Daoy (cell line): ENCODE measurements around the gene C11orf54. TPM values are rescaled to one million over a fixed set of nuclear protein-coding genes. Genes with fewer than 3 reads are reported as not detected.
A peak's percentile ranks its signal among the peaks of the same experiment; 100 is the strongest.
"Not testable (repeated sequence)": the region's sequence is repeated elsewhere in the genome, so short reads cannot be mapped to it uniquely, and the experiment has no call there.

ENCODE experiments used
- DNase-seq: peaks from one replicate; pipeline ENCODE4 v3.0.0-alpha.2; 2015; ENCODE audit warnings: low read depth
- total RNA-seq: library from RNA; depleted of rRNA; stranded (reverse); fragments of >200 nt; shearing (Covaris generic); gene quantifications from 2 replicates; pipeline ENCODE4 v1.2.3, GENCODE V29; 2014

C11orf54 gene
- total RNA-seq, 1 experiment from 2014 or later = 18.2 TPM

DNA sequence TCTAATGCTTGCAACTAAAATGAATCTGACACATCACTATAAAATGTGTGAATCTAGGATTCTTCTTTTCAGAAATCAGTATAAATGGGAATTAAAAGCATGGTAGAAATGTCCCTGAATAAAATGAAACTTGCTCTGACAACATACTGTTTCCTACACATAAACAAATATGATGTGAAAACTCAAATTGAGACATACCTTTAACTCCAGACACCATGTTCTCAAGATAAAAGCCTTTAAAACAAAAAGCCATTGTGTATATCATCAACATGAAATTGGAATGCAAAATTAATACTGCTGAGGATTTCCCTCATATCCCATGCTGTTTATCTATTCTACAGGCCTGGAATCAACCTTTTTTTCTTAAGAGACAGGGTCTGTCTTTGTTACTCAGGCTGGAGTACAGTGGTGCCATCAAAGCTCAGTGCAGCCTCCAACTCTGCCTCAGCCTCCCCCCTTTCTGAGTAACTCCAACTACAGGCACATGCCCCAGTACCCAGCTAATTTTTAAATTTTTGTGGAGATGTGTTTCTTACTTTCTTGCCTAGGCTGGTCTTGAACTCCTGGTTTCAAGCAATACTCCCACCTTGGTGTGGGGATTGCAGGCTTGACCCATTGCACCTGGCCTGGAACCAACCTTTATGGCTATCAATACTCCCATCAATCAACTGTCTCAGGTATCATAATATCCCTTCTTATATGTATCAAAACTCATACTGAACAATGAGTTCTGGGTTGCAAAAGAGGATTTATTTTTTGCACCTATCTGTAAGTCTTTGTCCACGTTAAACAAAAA is 6.8 kb upstream of the C11orf54 start:
- DNase-seq = no peak

DNA sequence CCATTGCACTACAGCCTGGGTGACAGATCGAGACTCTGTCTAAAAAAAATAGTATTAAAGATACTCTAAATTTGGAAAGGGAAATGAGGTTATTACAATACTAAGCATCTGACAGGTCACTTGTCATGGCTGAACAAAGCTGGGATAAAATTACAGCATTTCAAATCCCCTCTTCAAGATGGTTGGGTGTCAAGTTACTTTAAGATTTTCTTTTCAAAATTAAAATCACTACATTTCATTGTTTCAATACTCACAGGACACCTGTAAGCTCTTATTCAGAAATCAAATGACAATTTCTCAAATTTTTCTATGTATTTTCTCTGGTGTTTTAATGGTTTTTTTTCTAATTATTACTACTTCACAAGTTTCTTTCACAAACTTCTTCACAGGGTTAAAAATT is 5.8 kb upstream of the C11orf54 start:
- DNase-seq = no peak

DNA sequence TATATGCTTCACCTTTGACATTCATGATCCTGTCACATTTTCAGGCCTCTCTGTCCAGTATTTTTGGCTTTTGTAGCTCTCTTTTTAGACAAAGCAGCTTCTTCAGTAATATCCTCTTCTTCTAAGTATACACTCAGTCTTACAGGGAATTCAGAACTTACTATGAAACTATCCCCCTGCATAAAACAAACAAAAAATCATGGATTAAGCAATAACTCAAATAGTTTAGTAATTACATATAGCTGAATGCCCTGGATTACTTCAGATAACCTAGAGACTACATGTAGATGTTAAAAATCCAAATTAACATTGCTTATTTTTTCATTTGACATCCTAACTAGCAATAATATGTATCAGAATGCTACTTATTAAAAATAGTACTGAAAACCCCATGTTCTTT is 5.3 kb upstream of the C11orf54 start:
- no peak for DNase-seq

DNA sequence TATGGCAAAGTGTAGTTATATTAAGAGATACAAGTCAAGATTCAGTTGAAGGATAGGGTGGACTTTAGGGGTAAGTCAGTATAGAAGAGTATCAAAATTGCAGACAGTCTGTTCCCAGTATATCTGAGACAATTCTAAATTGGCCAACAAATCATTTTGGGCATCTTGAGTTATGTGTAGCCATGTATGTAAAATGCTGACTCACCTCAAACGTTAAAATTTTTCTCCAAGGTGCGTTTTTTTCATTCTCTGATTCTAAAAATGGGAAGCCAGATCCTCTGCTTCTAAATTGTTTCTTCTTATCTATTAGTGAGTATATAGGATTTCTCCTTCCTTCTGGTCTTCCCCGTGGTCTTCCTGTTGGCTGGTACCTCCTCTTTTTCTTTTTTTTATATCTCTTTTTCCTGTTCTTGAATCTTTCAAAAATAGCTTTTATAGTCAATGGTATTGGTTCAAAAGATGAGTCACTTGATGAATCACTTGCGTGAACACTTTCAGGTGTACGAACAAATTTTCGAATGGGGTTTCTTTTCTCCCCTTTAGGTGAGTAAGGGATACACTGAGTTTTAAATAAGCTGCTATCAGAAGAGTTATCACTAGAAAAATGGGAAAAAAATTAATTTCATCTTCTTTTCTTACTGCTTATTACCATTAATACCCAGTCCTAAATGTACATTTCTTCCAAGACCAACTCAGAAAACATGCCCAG is 3.4 kb upstream of the C11orf54 start:
- DNase-seq = no peak

DNA sequence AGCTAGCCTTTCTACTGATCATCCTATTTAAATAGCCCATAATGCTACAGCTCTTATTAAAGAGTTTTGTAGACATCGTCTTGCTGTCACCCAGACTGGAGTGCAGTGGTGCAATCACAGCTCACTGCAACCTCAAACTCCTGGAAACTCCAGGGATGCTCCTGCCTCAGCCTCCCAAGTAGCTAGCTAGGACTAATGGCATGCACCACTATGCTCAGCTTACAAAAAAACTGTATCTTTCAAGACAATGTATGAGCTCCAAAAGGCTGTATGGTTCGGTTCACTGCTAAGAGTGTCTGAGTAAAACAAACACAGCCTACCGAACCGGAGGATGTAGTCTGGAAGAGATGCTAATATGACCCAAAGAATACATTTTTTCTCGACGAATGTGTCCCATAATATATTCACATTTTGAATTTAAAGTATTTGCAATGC is 2.8 kb upstream of the C11orf54 start:
- DNase-seq = no peak

- peak; percentile 19 for DNase-seq
Measured at GRCh38 chr11:93740031-93740729, 1.3 kb upstream of the C11orf54 start.

GRCh38 chr11:93740730-93741093 is 760 bp upstream of the C11orf54 start:
- DNase-seq = peak; percentile 54

DNA sequence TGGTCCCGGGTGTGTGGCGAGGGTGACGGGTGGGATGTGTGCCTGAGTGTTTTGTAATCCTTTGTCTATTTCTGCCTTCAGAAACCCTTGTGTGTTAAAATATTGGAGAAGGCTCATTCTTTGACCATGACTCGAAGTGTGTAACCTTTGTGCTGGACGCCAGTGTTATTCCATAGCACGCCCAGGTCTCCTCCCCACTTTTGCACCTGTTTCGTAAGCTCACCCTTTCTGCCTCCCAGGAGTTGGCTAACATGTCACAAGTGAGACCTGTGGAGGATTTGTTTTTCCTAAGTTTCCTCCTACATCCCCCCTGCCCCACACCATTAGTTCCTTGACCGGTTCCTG is 382 bp downstream of the C11orf54 start:
- DNase-seq = peak; percentile 49

DNA sequence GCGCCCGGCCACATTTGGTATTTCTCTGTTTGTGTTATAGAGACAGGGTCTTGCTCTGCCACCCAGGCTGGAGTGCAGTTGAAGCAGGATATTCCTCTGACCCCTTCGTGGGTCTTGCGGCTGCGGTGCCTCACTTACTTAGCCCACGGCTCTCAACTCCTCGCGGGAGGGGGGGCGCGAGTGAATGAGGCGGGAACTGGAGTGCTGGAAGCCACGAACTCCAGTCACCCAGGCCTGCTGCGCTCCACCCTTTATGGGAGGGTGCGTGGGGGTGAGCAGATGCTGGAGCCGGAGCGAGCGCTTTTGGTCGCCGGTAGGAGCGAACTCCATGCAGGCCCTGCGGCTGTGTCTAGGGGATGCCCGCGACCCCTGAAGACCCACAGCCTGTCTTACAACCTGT is 1.8 kb downstream of the C11orf54 start:
- DNase-seq = no peak

- DNase-seq = no peak
Measured at GRCh38 chr11:93744669-93745004, 3.2 kb downstream of the C11orf54 start.

DNA sequence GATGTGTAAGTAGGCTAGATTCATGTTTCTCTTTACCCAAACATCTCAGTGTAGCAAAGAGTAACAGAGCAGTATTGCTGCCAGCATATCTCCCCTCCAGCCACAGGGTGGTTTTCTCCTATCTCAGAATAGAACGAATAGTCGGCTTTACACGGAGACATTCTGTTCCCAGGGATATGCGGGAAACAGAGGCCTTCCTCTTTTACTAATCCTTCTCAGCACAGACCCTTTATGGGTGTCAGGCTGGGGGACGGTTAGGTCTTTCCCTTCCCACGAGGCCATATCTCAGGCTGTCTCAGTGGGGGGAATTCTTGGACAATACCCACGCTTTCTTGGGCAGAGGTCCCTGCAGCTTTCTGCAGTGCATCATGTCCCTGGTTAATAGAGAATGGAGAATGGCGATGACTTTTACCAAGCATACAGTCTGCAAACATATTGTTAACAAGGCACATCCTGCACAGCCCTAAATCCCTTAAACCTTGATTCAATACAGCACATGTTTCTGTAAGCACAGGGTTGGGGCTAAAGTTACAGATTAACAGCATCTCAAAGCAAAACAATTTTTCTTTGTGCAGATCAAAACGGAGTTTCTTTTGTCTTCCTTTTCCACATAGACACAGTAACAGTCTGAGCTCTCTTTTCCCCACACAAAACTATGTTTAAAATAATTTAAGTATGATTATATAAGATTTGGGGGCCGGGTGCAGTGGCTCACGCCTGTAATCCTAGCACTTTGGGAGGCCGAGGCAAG is 3.7 kb downstream of the C11orf54 start:
- DNase-seq = not testable (repeated sequence)

DNA sequence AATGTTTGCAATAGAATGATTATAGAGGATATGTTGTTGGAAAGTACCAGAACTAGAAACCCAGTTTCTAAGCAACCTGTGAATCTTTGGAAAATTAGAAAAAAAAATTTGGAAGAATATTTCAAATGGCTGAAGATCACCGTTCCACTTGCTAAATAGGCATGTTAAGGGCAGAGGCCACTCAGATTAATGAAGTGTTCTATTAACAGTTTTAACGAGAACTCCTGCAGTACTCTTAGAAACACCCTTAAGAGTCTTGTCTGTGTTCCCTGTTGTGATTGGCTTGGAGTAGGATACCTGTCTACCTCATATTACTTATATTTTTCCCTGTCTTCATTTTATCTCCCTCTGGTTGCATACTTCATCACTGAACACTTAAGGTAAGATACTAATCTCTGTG is 4.6 kb downstream of the C11orf54 start:
- no peak for DNase-seq

DNA sequence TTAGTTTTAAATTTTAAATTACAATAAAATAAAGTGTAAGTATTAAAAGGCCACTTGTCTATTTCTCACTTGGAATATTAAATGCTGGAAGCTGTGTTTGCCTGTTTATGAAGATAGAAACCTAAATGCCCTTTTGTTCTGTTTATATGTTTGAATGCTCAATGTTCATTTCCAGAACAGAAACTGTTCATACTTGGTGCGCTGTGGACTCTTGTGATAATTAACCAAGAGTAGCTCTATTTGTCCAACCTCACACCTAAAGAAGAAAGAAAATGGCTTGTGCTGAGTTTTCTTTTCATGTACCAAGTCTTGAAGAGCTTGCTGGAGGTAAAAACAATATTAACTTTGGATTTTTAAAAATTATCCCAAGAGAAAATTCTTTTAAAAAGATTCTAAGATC is 5.7 kb downstream of the C11orf54 start:
- no peak for DNase-seq

- DNase-seq = no peak
Measured at GRCh38 chr11:93751001-93751400, 9.5 kb downstream of the C11orf54 start.

GRCh38 chr11:93753241-93753640 is 11.8 kb downstream of the C11orf54 start:
- DNase-seq = no peak

GRCh38 chr11:93756748-93757147 is 15.3 kb downstream of the C11orf54 start:
- DNase-seq = no peak

- no peak for DNase-seq
Measured at GRCh38 chr11:93757301-93757700, 15.8 kb downstream of the C11orf54 start.

DNA sequence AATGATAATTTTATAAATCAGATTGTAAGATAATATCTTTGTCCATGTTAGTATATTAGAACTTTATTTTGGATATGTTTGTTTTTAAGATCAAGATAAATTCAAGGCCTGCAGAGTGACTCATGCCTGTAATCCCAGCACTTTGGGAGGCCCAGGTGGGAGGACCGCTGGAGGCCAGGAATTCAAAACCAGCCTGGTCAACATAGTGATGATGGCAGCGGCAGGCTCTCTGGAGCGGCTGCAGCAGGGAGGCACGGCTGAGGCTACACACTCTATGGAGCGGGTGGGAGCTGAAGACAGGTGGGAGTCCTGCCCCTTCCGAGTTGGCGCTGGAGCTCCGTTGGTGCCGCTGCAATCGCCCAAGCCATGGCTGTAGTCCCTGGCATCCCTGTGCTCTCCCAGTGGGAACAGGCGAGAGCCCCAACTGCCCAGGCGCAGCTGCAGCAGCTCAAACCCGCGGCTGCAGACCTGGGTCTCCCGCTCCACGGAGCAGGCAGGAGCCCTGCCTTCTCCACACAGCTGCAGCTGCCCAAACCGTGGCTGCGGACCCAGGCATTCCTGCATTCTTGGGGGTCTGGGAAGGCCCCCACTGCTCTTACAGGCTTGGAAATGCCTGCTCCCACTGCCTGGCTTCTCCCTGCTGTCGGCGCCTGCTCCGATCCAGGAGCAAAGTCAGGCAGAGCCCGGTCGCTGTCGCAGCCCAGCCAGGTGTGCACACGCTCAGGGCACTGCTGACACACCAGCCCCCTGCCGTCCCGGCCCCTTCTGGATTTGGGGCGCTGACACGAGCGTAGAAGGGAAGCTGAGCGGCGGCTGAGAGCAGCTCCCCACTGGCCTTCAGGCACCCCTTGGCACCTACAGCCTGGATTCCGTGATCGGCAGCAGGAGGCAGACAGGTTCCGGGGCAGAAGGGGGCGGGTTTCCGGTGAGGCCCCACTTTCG is 16.7 kb downstream of the C11orf54 start:
- DNase-seq = no peak

- DNase-seq = not testable (repeated sequence)
Measured at GRCh38 chr11:93759123-93759522, 17.7 kb downstream of the C11orf54 start.

GRCh38 chr11:93761910-93762309 is 20.4 kb downstream of the C11orf54 start:
- no peak for DNase-seq

DNA sequence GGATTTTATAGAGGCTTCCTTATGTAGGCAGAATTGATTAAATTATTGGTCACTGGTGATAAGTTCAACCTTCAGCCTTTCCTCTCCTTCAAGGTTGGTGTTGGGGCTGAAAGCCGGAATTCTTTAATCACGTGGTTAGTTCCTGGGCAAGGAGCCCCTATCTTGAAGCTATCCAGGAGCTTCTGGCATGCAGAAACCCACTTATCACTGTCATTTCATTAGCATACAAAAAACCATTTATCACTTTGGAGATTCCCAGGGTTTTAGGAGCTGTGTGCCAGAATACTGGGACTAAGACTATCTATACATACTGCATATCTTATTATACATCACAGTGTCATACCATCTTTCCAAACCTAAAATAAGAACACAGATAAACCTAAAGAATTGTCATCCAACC is 24.1 kb downstream of the C11orf54 start:
- no peak for DNase-seq
